Skeletal muscle tissue (tissue), 2 donors: ENCODE data around the gene MRPS22. TPM values are rescaled to one million over a fixed set of nuclear protein-coding genes. Genes with fewer than 3 reads are reported as not detected.

Experiments used
- small RNA-seq: library from RNA; depleted of rRNA; stranded (forward); fragments of <200 nt; gene quantifications from one replicate; pipeline ENCODE3, GENCODE V24; 2014
- total RNA-seq: library from RNA; depleted of rRNA; stranded (reverse); fragments of >200 nt; gene quantifications from one replicate; pipeline ENCODE4 v1.2.3, GENCODE V29; 2014

Gene MRPS22
- total RNA-seq, 1 donor from 2014 or later: 79.9 TPM

Small RNAs within 50 kb of the gene (small RNA-seq; reads per million reads assigned to genes)
- not detected for gene RF00026

Other genes with a start within 250 kb of the MRPS22 start
- 130 TPM for gene COPB2, start 45.6 kb downstream of the MRPS22 start, total RNA-seq
- not detected for gene RBP2, start 132.5 kb downstream of the MRPS22 start, total RNA-seq
- gene RBP1, start 195.7 kb downstream of the MRPS22 start, total RNA-seq: 28.2 TPM